Kidney (tissue), 14 donors: Measurements from ENCODE around the gene DOHH. TPM values are rescaled to one million over a fixed set of nuclear protein-coding genes. Genes with fewer than 3 reads are reported as not detected.
"Not testable (repeated sequence)": the region's sequence is repeated elsewhere in the genome, so short reads cannot be mapped to it uniquely, and the experiment has no call there.

Source experiments
- DNase-seq, 5 donors: peaks; one replicate each; pipeline ENCODE4 v3.0.0-alpha.2; 2013 to 2020
- FAIRE-seq: peaks from 2 replicates; lab custom pipeline; 2012; peaks lifted over from hg19 to GRCh38; lab: Jason Lieb, UNC
- H3K27ac ChIP-seq, 2 donors: one replicate each; pipeline ENCODE4 v1.7.0; 2013; ENCODE audit warnings: low read depth in 2 of 2, low read length in 2 of 2, inconsistent platforms in 1 of 2
- H3K27me3 ChIP-seq: one replicate; pipeline ENCODE4 v1.7.1; 2013; ENCODE audit warnings: low read length, inconsistent platforms; ENCODE audit not compliant: control insufficient read depth, insufficient read depth
- H3K36me3 ChIP-seq, 3 donors: one replicate each; pipeline versions ENCODE4 v1.7.0 to v1.7.1; 2013; ENCODE audit warnings: low read length in 3 of 3, control low read depth in 1 of 3, inconsistent platforms in 1 of 3; ENCODE audit not compliant: insufficient read depth in 3 of 3, control insufficient read depth in 2 of 3
- H3K4me1 ChIP-seq, 3 donors: one replicate each; pipeline versions ENCODE4 v1.7.0 to v1.7.1; 2013; ENCODE audit warnings: low read length in 3 of 3, inconsistent platforms in 1 of 3, low read depth in 1 of 3; ENCODE audit not compliant: control insufficient read depth in 2 of 3, insufficient read depth in 2 of 3
- H3K4me3 ChIP-seq, 3 donors: one replicate each; pipeline versions ENCODE4 v1.7.0 to v1.8.1; 2013; ENCODE audit warnings: low read length in 3 of 3, control low read depth in 1 of 3, inconsistent platforms in 1 of 3
- H3K9ac ChIP-seq, 3 donors: one replicate each; pipeline versions ENCODE4 v1.7.0 to v1.7.1; 2013; ENCODE audit warnings: low read length in 3 of 3, control low read depth in 1 of 3, inconsistent platforms in 1 of 3
- H3K9me3 ChIP-seq, 3 donors: one replicate each; pipeline versions ENCODE4 v1.7.0 to v1.7.1; 2013; ENCODE audit warnings: low read length in 3 of 3, control low read depth in 1 of 3, inconsistent platforms in 1 of 3; ENCODE audit not compliant: control insufficient read depth in 2 of 3, insufficient read depth in 1 of 3
- intact Hi-C: fragments of 100-400 bp; cut with DNase I; formaldehyde crosslinking; loops from one replicate; pipeline ENCODE4 v1.11.1; 2022
- polyA plus RNA-seq: library from polyadenylated mRNA; stranded (reverse); fragments of 350-450 nt; fragmentation: Illumina TruSeq; extraction: RNeasy Lipid Tissue Mini Kit (QIAGEN cat#74804); gene quantifications from one replicate; pipeline ENCODE4 v1.2.3, GENCODE V29; 2014; ENCODE audit warnings: low read depth, low replicate concordance; ENCODE audit not compliant: insufficient read depth
- total RNA-seq: library from RNA; stranded (reverse); fragmentation: NEBNext Ultra II Directional; extraction: Animal tissue kit (Norgen Biotek cat#: 25700); gene quantifications from one replicate; pipeline ENCODE4 v1.2.1, GENCODE V29; 2021
- TF ChIP-seq, protein P1 (sequence below): IDR thresholded peaks from 3 replicates; pipeline ENCODE4 v1.5.1; 2012; ENCODE audit warnings: mild to moderate bottlenecking, moderate library complexity, borderline replicate concordance; ENCODE audit not compliant: insufficient read depth; ENCODE audit errors: extremely low read depth
- donor health status: control.
- donor health status: control.
- donor health status: control.
- donor health status: control.
- donor health status: control.
- donor health status: DM: yes; HTN: yes; CAD: no.
- donor health status: Normal renal cell carcinoma (clear cell type).

Gene DOHH
- total and polyA plus RNA-seq, 2 donors from 2014 or later: 12.2 to 20.2 TPM

DNA sequence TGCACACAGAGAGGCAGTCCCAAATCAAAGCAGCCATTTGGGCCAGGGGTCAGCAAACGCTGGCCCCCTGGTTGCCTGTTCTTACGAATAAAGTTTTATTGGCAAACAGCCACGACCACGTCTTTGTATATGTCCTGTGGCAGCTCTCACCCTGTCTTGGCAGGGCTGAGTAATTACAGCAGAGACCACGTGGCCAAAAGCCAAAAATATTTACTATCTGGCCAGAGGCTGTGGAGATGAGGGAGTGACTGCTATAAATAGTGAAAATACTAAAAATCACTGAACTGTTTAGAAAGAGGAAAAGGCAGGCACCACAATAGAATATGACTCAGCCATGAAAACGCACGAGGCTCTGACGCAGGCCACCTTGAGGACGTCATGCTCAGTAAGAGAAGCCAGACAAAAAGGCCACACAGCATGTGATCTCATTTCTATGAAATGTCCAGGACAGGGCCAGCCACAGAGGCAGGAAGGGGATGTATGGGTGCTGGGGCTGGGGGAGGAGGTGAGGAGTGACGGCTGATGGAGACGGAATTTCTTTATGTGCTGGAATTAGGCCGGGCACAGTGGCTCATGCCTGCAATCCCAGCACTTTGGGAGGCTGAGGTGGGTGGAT, 49.6 kb downstream of the DOHH start:
- DNase-seq (peak in 4 of 5 donors; percentile 67 to 92 (median 75)), FAIRE-seq (peak; percentile 81)
- H3K27me3 ChIP-seq: no peaks in the 10 kb centered on the region
- TF ChIP-seq, protein P1, sequence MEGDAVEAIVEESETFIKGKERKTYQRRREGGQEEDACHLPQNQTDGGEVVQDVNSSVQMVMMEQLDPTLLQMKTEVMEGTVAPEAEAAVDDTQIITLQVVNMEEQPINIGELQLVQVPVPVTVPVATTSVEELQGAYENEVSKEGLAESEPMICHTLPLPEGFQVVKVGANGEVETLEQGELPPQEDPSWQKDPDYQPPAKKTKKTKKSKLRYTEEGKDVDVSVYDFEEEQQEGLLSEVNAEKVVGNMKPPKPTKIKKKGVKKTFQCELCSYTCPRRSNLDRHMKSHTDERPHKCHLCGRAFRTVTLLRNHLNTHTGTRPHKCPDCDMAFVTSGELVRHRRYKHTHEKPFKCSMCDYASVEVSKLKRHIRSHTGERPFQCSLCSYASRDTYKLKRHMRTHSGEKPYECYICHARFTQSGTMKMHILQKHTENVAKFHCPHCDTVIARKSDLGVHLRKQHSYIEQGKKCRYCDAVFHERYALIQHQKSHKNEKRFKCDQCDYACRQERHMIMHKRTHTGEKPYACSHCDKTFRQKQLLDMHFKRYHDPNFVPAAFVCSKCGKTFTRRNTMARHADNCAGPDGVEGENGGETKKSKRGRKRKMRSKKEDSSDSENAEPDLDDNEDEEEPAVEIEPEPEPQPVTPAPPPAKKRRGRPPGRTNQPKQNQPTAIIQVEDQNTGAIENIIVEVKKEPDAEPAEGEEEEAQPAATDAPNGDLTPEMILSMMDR: no peak
- intact Hi-C loops: no loop called here
- peaks cover 0 to 4% (median 0%) of the 10 kb centered on the region in 3 donors for H3K4me1 ChIP-seq
- no peak overlapping the region for H3K4me3 ChIP-seq
- H3K27ac ChIP-seq: peak overlapping the region; percentile 77 to 86
- H3K9me3 ChIP-seq: no peaks in the 10 kb centered on the region
- no peak overlapping the region for H3K9ac ChIP-seq
- peaks cover 2 to 34% (median 19%) of the 10 kb centered on the region in 3 donors for H3K36me3 ChIP-seq

DNA sequence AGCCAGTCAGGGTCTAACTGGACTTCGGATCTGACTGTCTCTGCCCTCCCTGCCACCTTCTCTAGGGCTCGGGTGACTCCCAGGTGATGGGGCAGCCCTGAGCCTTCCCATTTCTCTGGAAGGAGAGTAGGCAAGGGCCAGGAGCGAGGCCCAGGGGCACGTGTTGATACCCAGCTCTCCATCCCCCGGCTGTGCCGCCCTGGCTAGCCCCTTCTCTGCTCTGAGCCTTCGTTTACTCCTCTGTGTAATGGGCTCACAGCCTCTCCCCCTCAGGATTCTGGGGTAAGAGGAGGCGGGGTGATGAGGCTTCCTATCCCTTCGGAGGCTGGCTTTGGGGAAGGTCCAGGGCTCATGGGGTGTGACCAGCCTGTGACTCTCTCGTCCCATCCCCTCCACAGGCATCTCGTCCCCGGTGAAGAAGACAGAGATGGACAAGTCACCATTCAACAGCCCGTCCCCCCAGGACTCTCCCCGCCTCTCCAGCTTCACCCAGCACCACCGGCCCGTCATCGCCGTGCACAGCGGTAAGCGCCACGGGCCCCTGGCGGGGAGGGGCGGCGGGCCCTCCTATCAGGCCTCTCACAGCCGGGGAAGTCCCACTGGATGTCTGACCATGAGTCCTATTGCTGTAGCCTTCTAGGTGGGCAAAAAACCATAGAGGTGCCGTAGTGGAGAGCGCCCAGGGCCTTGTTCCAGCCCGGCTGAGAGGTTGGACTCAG, 51.7 kb downstream of the DOHH start:
- no peak overlapping the region for H3K9ac ChIP-seq
- no peak overlapping the region for H3K4me3 ChIP-seq
- H3K27me3 ChIP-seq: no peaks in the 10 kb centered on the region
- peak overlapping the region in 1 of 2 donors; percentile 41 for H3K27ac ChIP-seq
- DNase-seq (no peak), FAIRE-seq (no peak)
- TF ChIP-seq, protein P1: no peak
- H3K9me3 ChIP-seq: no peaks in the 10 kb centered on the region
- H3K4me1 ChIP-seq: peaks cover 0 to 13% (median 4%) of the 10 kb centered on the region in 3 donors
- peaks cover 4 to 30% (median 18%) of the 10 kb centered on the region in 3 donors for H3K36me3 ChIP-seq
- intact Hi-C loops: no loop called here

DNA sequence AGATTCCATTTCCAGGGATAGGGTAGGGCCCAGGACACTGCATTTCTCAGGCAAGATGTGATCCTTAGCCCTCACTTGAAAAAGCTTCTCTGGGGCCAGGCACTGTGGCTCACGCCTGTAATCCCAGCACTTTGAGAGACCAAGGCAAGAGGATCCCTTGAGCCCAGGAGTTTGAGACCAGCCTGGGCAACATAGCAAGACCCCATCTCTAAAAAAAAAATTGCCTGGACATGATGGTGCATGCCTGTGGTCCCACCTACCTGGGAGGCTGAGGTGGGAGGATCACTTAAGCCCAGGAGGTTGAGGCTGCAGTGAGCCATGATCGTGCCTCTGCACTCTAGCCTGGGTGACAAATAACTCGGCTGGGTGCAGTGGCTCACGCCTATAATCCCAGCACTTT, 53.8 kb downstream of the DOHH start:
- Histone ChIP-seq H3K4me1 (peaks cover 0 to 15% (median 4%) of the 10 kb centered on the region in 3 donors), H3K36me3 (peaks cover 4 to 23% (median 8%) of the 10 kb centered on the region in 3 donors)
- intact Hi-C loops, FAIRE-seq, DNase-seq, H3K9me3 ChIP-seq, H3K27ac ChIP-seq, H3K27me3 ChIP-seq, H3K9ac ChIP-seq, H3K4me3 ChIP-seq: not testable (repeated sequence)

DNA sequence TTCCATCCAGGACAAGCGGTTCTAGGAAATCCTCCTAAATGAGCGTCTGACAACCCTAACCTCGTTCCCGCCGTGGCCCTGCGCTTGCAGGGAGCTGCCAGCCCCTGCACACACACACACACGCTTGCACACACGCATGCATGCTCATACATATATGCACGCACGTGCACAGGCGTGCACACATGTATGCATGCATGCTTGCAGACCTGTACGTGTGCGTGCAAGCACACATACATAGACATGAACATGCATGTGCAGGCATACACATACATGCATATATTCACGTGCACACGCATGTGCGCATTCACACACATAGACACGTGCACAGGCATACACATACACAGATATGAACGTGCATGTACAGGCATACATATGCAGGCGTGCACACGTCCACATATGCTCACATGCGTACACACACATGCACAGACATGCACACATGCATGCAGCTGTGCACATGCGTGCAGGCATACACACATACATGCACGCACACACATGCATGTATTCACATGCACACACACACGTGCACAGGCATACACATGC, 55.7 kb downstream of the DOHH start:
- Histone ChIP-seq H3K27ac (no peak overlapping the region), H3K4me1 (peaks cover 0 to 13% (median 4%) of the 10 kb centered on the region in 3 donors), H3K36me3 (peaks cover 4 to 23% (median 8%) of the 10 kb centered on the region in 3 donors), H3K27me3 (no peaks in the 10 kb centered on the region), H3K9me3 (no peaks in the 10 kb centered on the region), H3K9ac (no peak overlapping the region), H3K4me3 (peak overlapping the region in 1 of 3 donors; percentile 41)
- intact Hi-C loops: no loop called here
- TF ChIP-seq, protein P1: no peak
- no peak for DNase-seq
- no peak for FAIRE-seq
